ENCODE data around the gene CCDC171.
"Not testable (repeated sequence)": the region's sequence is repeated elsewhere in the genome, so short reads cannot be mapped to it uniquely, and the experiment has no call there.

CCDC171 gene

GRCh38 chr9:15552636-15553527 lies at the start of gene CCDC171:
Gene CCDC171 (plus strand): TSS chr9:15553043. CDS start chr9:15564089, 11,046 bp downstream.
- peak; percentile 96 for DNase-seq

GRCh38 chr9:15505921-15506320 lies 46.9 kb upstream of the CCDC171 start:
- no peak for DNase-seq

- DNase-seq, result no peak
These were observed 42.7 kb upstream of the CCDC171 start for GRCh38 chr9:15509931-15510788.

GRCh38 chr9:15510789-15511575 lies 41.9 kb upstream of the CCDC171 start, which contains the start of gene PSIP1:
Gene PSIP1 (minus strand): TSS chr9:15510970. CDS start chr9:15510188, 782 bp downstream.
- DNase-seq, result peak; percentile 90

- no peak for DNase-seq
These were observed 40.6 kb upstream of the CCDC171 start for GRCh38 chr9:15512204-15512603.

- DNase-seq, result no peak
These were observed 40.0 kb upstream of the CCDC171 start for GRCh38 chr9:15512889-15513288.

- DNase-seq, result peak; percentile 28
These were observed 39.5 kb upstream of the CCDC171 start for GRCh38 chr9:15513335-15513734.

GRCh38 chr9:15519831-15520230 lies 33.0 kb upstream of the CCDC171 start:
- no peak for DNase-seq

GRCh38 chr9:15521254-15521653 lies 31.6 kb upstream of the CCDC171 start:
- DNase-seq, result no peak

- DNase-seq, result no peak
These were observed 30.6 kb upstream of the CCDC171 start for GRCh38 chr9:15522130-15522755.

GRCh38 chr9:15524845-15525455 lies 27.9 kb upstream of the CCDC171 start:
- no peak for DNase-seq

GRCh38 chr9:15525958-15526357 lies 26.9 kb upstream of the CCDC171 start:
- no peak for DNase-seq

GRCh38 chr9:15527035-15527434 lies 25.8 kb upstream of the CCDC171 start:
- not testable (repeated sequence) for DNase-seq

GRCh38 chr9:15529566-15530324 lies 23.1 kb upstream of the CCDC171 start:
- no peak for DNase-seq

GRCh38 chr9:15531380-15531779 lies 21.5 kb upstream of the CCDC171 start:
- DNase-seq, result no peak

- no peak for DNase-seq
These were observed 11.0 kb upstream of the CCDC171 start for GRCh38 chr9:15541872-15542271.

- DNase-seq, result no peak
These were observed 10.2 kb upstream of the CCDC171 start for GRCh38 chr9:15542624-15543023.

- peak; percentile 15 for DNase-seq
These were observed 9.6 kb upstream of the CCDC171 start for GRCh38 chr9:15543047-15543813.

GRCh38 chr9:15549611-15550010 lies 3.2 kb upstream of the CCDC171 start:
- no peak for DNase-seq

- DNase-seq, result no peak
These were observed 670 bp downstream of the CCDC171 start for GRCh38 chr9:15553528-15553898.

All from fibroblast of upper back skin (primary cell).